ENCODE data around the gene SDC4. TPM values are rescaled to one million over a fixed set of nuclear protein-coding genes. Genes with fewer than 3 reads are reported as not detected.

SDC4 gene
- total RNA-seq, 5 donors from 2014 or later (not counting 1 experiment from before 2014, with no cell fraction given), result 0.68 to 4.4 (median 3.5) TPM

DNA sequence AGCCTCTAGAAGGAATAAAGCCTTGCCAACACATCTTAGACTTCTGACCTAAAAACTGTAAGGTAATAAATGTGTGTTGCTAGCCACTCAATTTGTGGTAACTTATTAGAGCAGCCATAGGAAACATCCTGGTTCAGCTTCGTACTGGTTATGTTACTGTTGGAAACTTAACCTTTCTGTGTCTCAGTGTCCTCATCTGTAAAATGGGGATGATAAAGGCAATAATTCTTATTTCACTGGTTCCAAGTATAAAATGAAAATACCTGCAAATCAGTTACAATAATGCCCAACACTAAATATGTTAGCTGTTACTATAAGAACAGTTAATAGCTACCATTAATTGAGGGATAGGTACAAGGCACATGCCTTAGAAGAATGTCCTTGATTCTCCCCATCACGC is 55.9 kb downstream of the SDC4 start:
- peaks cover 14 to 21% (median 17%) of the 10 kb centered on the region in 3 donors for H3K4me1 Mint-ChIP-seq
- CTCF ChIA-PET, result interaction anchor here (0.5 to 2.4 kb wide), 9 partner anchors 8 to 1627 kb away, joined by 3 to 12 read pairs (median 3); no protein-coding TSS in a partner anchor
- no peak for ATAC-seq (replicated peaks in 1 of 4)

DNA sequence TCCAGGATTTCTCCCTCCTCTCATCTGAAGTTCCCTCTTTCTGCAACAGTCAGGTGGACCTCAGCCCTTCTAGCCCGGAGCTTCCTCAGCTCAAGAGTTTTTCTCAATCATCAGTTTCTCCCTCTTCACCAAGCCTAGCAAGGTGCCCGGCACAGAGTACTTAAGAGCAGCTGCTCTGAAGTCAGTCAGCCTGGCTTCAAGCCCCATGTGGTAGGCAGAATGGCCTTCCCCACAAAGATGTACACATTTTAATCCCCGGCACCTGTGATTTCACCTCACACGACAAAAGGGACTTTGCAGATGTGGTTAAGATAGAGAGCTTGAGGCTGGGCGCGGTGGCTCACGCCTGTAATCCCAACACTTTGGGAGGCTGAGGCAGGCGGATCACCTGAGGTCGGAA is 56.7 kb downstream of the SDC4 start:
- DNase-seq (no peak), ATAC-seq (replicated peaks in 1 of 4) (no peak)
- Mint-ChIP-seq H3K9me3 (no peaks in the 10 kb centered on the region), H3K4me3 (peak overlapping the region in 1 of 3 donors; percentile 24), H3K27me3 (peaks cover 44 to 63% of the 10 kb centered on the region in 2 donors), H3K27ac (no peak overlapping the region), H3K4me1 (peaks cover 14 to 21% (median 17%) of the 10 kb centered on the region in 3 donors), H3K36me3 (no peaks in the 10 kb centered on the region)
- Histone ChIP-seq H3K27me3 (replicated peaks in 1 of 2; ENCODE audit: control insufficient read depth in 2 of 2, extremely low read depth in 1 of 2, insufficient read depth in 2 of 2, low read length in 1 of 2) (peaks cover 11 to 50% of the 10 kb centered on the region in 2 experiments), H3K4me1 (ENCODE audit: control insufficient read depth in 1 of 2, extremely low read depth in 1 of 2, insufficient read depth in 2 of 2, low read length in 2 of 2) (peaks cover 0 to 20% of the 10 kb centered on the region in 2 experiments), H3K36me3 (ENCODE audit: control insufficient read depth in 2 of 2, extremely low read depth in 1 of 2, insufficient read depth in 1 of 2, low read length in 1 of 2) (no peaks in the 10 kb centered on the region), H3K4me3 (ENCODE audit: control insufficient read depth in 1 of 2, extremely low read depth in 1 of 2, low read length in 1 of 2) (no peak overlapping the region), H3K9me3 (no peaks in the 10 kb centered on the region), H3K27ac (ENCODE audit: low read length) (no peak overlapping the region)
- POLR2A ChIA-PET, result no interaction called here
- CTCF ChIA-PET, result interaction anchor here (0.7 to 2.4 kb wide), 8 partner anchors 9 to 816 kb away, joined by 3 to 12 read pairs (median 4); no protein-coding TSS in a partner anchor
- WGBS (ENCODE audit: insufficient coverage), result 79% methylated on average over 2 of the region's 9 CpGs

More for the DNA sequence above, 55.9 kb downstream of the SDC4 start:
- H3K9me3 Mint-ChIP-seq, result no peaks in the 10 kb centered on the region
- H3K4me3 Mint-ChIP-seq, result peak overlapping the region in 2 of 3 donors; percentile 67 to 68
- Histone ChIP-seq H3K4me3 (ENCODE audit: control insufficient read depth in 1 of 2, extremely low read depth in 1 of 2, low read length in 1 of 2) (no peak overlapping the region), H3K36me3 (ENCODE audit: control insufficient read depth in 2 of 2, extremely low read depth in 1 of 2, insufficient read depth in 1 of 2, low read length in 1 of 2) (no peaks in the 10 kb centered on the region), H3K27ac (ENCODE audit: low read length) (no peak overlapping the region), H3K4me1 (ENCODE audit: control insufficient read depth in 1 of 2, extremely low read depth in 1 of 2, insufficient read depth in 2 of 2, low read length in 2 of 2) (peaks cover 0 to 20% of the 10 kb centered on the region in 2 experiments), H3K27me3 (replicated peaks in 1 of 2; ENCODE audit: control insufficient read depth in 2 of 2, extremely low read depth in 1 of 2, insufficient read depth in 2 of 2, low read length in 1 of 2) (peaks cover 11 to 48% of the 10 kb centered on the region in 2 experiments), H3K9me3 (no peaks in the 10 kb centered on the region)
- no peak for DNase-seq
- WGBS (ENCODE audit: insufficient coverage), result no CpG with 5 or more reads among the region's 2 CpGs
- no peaks in the 10 kb centered on the region for H3K36me3 Mint-ChIP-seq
- peaks cover 39 to 57% of the 10 kb centered on the region in 2 donors for H3K27me3 Mint-ChIP-seq
- no peak overlapping the region for H3K27ac Mint-ChIP-seq
- POLR2A ChIA-PET, result interaction anchor here in 1 of 2 donors (1.1 kb wide), 1 partner anchor 138 kb away, joined by 3 read pairs; no protein-coding TSS in a partner anchor

- DNase-seq, result peak; percentile 19 to 75 (median 48)
- H3K27ac Mint-ChIP-seq, result no peak overlapping the region
- peak; percentile 29 to 41 (median 38) for ATAC-seq (replicated peaks in 1 of 4)
- Histone ChIP-seq H3K4me1 (ENCODE audit: control insufficient read depth in 1 of 2, extremely low read depth in 1 of 2, insufficient read depth in 2 of 2, low read length in 2 of 2) (peaks cover 0 to 20% of the 10 kb centered on the region in 2 experiments), H3K27me3 (replicated peaks in 1 of 2; ENCODE audit: control insufficient read depth in 2 of 2, extremely low read depth in 1 of 2, insufficient read depth in 2 of 2, low read length in 1 of 2) (peaks cover 11 to 49% of the 10 kb centered on the region in 2 experiments), H3K27ac (ENCODE audit: low read length) (no peak overlapping the region), H3K36me3 (ENCODE audit: control insufficient read depth in 2 of 2, extremely low read depth in 1 of 2, insufficient read depth in 1 of 2, low read length in 1 of 2) (no peaks in the 10 kb centered on the region), H3K9me3 (no peaks in the 10 kb centered on the region), H3K4me3 (ENCODE audit: control insufficient read depth in 1 of 2, extremely low read depth in 1 of 2, low read length in 1 of 2) (no peak overlapping the region)
- H3K36me3 Mint-ChIP-seq, result no peaks in the 10 kb centered on the region
- H3K27me3 Mint-ChIP-seq, result peaks cover 43 to 60% of the 10 kb centered on the region in 2 donors
- no peaks in the 10 kb centered on the region for H3K9me3 Mint-ChIP-seq
- H3K4me3 Mint-ChIP-seq, result no peak overlapping the region
- H3K4me1 Mint-ChIP-seq, result peaks cover 14 to 21% (median 17%) of the 10 kb centered on the region in 3 donors
- 0% methylated on average over 2 of the region's 8 CpGs for WGBS (ENCODE audit: insufficient coverage)
- POLR2A ChIA-PET, result no interaction called here
- CTCF ChIA-PET, result interaction anchor here (0.7 to 2.4 kb wide), 8 partner anchors 10 to 817 kb away, joined by 3 to 12 read pairs (median 4); no protein-coding TSS in a partner anchor
Observed at GRCh38 chr20:45290677-45291355, 57.4 kb downstream of the SDC4 start.

GRCh38 chr20:45289942-45290676 is 58.1 kb downstream of the SDC4 start:
- H3K36me3 ChIP-seq (ENCODE audit: control insufficient read depth in 2 of 2, extremely low read depth in 1 of 2, insufficient read depth in 1 of 2, low read length in 1 of 2), result no peaks in the 10 kb centered on the region
- no peaks in the 10 kb centered on the region for H3K36me3 Mint-ChIP-seq
- WGBS (ENCODE audit: insufficient coverage), result 69% methylated on average over 2 of the region's 13 CpGs
- DNase-seq (no peak), ATAC-seq (replicated peaks in 1 of 4) (no peak)
- CTCF ChIA-PET, result interaction anchor here (0.7 to 2.4 kb wide), 5 partner anchors 11 to 279 kb away, joined by 3 to 12 read pairs (median 3); no protein-coding TSS in a partner anchor
- peaks cover 11 to 48% of the 10 kb centered on the region in 2 experiments for H3K27me3 ChIP-seq (replicated peaks in 1 of 2; ENCODE audit: control insufficient read depth in 2 of 2, extremely low read depth in 1 of 2, insufficient read depth in 2 of 2, low read length in 1 of 2)
- no peak overlapping the region for H3K4me3 Mint-ChIP-seq
- peaks cover 42 to 53% of the 10 kb centered on the region in 2 donors for H3K27me3 Mint-ChIP-seq
- H3K4me3 ChIP-seq (ENCODE audit: control insufficient read depth in 1 of 2, extremely low read depth in 1 of 2, low read length in 1 of 2), result no peak overlapping the region
- peaks cover 0 to 20% of the 10 kb centered on the region in 2 experiments for H3K4me1 ChIP-seq (ENCODE audit: control insufficient read depth in 1 of 2, extremely low read depth in 1 of 2, insufficient read depth in 2 of 2, low read length in 2 of 2)
- no peaks in the 10 kb centered on the region for H3K9me3 Mint-ChIP-seq
- H3K9me3 ChIP-seq, result no peaks in the 10 kb centered on the region
- H3K4me1 Mint-ChIP-seq, result peaks cover 14 to 21% (median 17%) of the 10 kb centered on the region in 3 donors
- POLR2A ChIA-PET, result no interaction called here
- no peak overlapping the region for H3K27ac Mint-ChIP-seq
- H3K27ac ChIP-seq (ENCODE audit: low read length), result no peak overlapping the region

DNA sequence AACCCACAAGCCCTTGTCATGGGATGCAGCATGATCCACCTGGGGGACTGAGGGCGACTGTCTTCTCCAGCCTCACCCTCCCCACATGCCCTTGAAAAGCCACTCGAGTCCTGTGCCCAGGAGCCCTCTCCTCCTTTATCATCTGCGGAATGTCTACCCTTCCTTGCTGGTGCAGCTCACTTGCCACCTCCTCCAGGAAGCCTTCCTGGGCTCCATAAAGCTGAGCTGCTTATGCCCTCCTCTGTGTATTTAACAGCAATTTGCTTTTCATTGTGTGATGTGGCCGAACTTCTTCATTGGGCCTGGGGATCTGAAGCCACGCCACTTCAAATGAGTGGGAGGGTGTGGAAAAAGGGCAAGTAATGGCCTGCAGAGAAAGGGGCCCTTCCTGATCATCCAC is 59.4 kb downstream of the SDC4 start:
- peaks cover 0 to 18% of the 10 kb centered on the region in 2 experiments for H3K4me1 ChIP-seq (ENCODE audit: control insufficient read depth in 1 of 2, extremely low read depth in 1 of 2, insufficient read depth in 2 of 2, low read length in 2 of 2)
- H3K9me3 ChIP-seq, result no peaks in the 10 kb centered on the region
- DNase-seq (no peak), ATAC-seq (replicated peaks in 1 of 4) (no peak)
- peaks cover 40 to 48% of the 10 kb centered on the region in 2 donors for H3K27me3 Mint-ChIP-seq
- CTCF ChIA-PET, result no interaction called here
- no peak overlapping the region for H3K27ac Mint-ChIP-seq
- H3K36me3 ChIP-seq (ENCODE audit: control insufficient read depth in 2 of 2, extremely low read depth in 1 of 2, insufficient read depth in 1 of 2, low read length in 1 of 2), result no peaks in the 10 kb centered on the region
- POLR2A ChIA-PET, result no interaction called here
- H3K27ac ChIP-seq (ENCODE audit: low read length), result no peak overlapping the region
- 90% methylated on average over 2 of the region's 5 CpGs for WGBS (ENCODE audit: insufficient coverage)
- H3K27me3 ChIP-seq (replicated peaks in 1 of 2; ENCODE audit: control insufficient read depth in 2 of 2, extremely low read depth in 1 of 2, insufficient read depth in 2 of 2, low read length in 1 of 2), result peaks cover 3 to 44% of the 10 kb centered on the region in 2 experiments
- no peaks in the 10 kb centered on the region for H3K9me3 Mint-ChIP-seq
- no peaks in the 10 kb centered on the region for H3K36me3 Mint-ChIP-seq
- H3K4me1 Mint-ChIP-seq, result peaks cover 11 to 18% (median 14%) of the 10 kb centered on the region in 3 donors
- H3K4me3 ChIP-seq (ENCODE audit: control insufficient read depth in 1 of 2, extremely low read depth in 1 of 2, low read length in 1 of 2), result no peak overlapping the region
- no peak overlapping the region for H3K4me3 Mint-ChIP-seq

DNA sequence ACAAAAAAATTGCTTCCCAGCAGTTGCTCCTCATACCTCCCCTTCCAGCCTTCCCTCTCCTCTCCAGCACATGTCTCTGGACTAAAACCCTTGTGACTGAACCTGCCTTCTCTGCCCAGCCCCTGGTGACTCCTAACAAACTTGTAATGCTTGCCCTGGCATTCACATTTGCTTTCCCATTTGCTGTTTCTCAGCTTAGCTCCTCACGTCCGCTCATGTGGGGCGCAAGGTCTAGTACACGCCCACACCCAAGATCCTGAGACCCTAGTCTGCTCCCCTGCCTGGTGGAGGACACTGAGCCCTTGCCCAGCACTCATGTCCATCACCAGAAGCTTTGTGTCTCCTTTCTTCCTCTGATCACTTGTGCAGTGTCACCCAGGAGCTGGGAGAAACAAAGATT is 59.8 kb downstream of the SDC4 start:
- Histone ChIP-seq H3K27ac (ENCODE audit: low read length) (no peak overlapping the region), H3K36me3 (ENCODE audit: control insufficient read depth in 2 of 2, extremely low read depth in 1 of 2, insufficient read depth in 1 of 2, low read length in 1 of 2) (no peaks in the 10 kb centered on the region), H3K4me1 (ENCODE audit: control insufficient read depth in 1 of 2, extremely low read depth in 1 of 2, insufficient read depth in 2 of 2, low read length in 2 of 2) (peaks cover 0 to 13% of the 10 kb centered on the region in 2 experiments), H3K27me3 (replicated peaks in 1 of 2; ENCODE audit: control insufficient read depth in 2 of 2, extremely low read depth in 1 of 2, insufficient read depth in 2 of 2, low read length in 1 of 2) (peaks cover 3 to 40% of the 10 kb centered on the region in 2 experiments), H3K9me3 (no peaks in the 10 kb centered on the region), H3K4me3 (ENCODE audit: control insufficient read depth in 1 of 2, extremely low read depth in 1 of 2, low read length in 1 of 2) (no peak overlapping the region)
- Mint-ChIP-seq H3K4me1 (peaks cover 9 to 15% (median 11%) of the 10 kb centered on the region in 3 donors), H3K36me3 (no peaks in the 10 kb centered on the region), H3K27ac (no peak overlapping the region), H3K27me3 (peaks cover 40 to 48% of the 10 kb centered on the region in 2 donors), H3K9me3 (no peaks in the 10 kb centered on the region), H3K4me3 (no peak overlapping the region)
- ChIA-PET POLR2A (no interaction called here), CTCF (interaction anchor here in 1 of 2 donors (0.5 kb wide), 1 partner anchor 643 kb away, joined by 3 read pairs; no protein-coding TSS in a partner anchor)
- DNase-seq (no peak), ATAC-seq (replicated peaks in 1 of 4) (no peak)
- 55% methylated on average over 4 of the region's 4 CpGs for WGBS (ENCODE audit: insufficient coverage)

Measured in T-cell (primary cell).